Body of pancreas (tissue), 4 donors: ENCODE measurements around the gene DEK.

ENCODE experiments used
- POLR2A ChIP-seq, 3 donors: fragments of 450-650 bp; IDR thresholded peaks; one replicate each; pipeline ENCODE4 v1.6.1; 2016; ENCODE audit warnings: antibody characterized with exemption in 3 of 3, mild to moderate bottlenecking in 2 of 3
- TF ChIP-seq, protein P1 (sequence below), 7 experiments: fragments of 450-650 bp in 4 of 7; fragments of 200-600 bp in 3 of 7; sonication (generic) in 3 of 7; IDR thresholded peaks; one replicate each; pipeline ENCODE4 v1.5.1; 2016 to 2019; ENCODE audit warnings: antibody characterized with exemption in 7 of 7

DNA sequence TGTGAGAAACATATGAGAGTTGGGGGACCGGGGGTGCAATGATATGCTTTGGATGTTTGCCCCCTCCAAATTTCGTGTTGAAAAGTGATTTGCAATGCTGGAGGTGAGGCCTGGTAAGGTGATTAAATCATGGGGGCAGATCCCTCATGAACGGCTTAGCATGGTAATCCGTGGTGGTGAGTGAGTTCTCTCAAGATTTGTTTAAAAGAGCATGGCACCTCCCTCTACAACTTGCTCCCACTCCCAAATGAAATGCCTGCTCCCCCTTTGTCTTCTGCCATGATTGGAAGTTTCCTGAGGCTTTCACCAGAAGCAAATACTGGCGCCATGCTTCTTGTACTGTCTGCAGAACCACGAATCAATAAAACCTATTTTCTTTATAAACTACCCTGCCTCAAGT lies 2.5 kb downstream of the DEK start:
- TF ChIP-seq, protein P1, sequence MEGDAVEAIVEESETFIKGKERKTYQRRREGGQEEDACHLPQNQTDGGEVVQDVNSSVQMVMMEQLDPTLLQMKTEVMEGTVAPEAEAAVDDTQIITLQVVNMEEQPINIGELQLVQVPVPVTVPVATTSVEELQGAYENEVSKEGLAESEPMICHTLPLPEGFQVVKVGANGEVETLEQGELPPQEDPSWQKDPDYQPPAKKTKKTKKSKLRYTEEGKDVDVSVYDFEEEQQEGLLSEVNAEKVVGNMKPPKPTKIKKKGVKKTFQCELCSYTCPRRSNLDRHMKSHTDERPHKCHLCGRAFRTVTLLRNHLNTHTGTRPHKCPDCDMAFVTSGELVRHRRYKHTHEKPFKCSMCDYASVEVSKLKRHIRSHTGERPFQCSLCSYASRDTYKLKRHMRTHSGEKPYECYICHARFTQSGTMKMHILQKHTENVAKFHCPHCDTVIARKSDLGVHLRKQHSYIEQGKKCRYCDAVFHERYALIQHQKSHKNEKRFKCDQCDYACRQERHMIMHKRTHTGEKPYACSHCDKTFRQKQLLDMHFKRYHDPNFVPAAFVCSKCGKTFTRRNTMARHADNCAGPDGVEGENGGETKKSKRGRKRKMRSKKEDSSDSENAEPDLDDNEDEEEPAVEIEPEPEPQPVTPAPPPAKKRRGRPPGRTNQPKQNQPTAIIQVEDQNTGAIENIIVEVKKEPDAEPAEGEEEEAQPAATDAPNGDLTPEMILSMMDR (IDR thresholded peaks at IDR 0.05): no peak
- no peak for TF ChIP-seq POLR2A (IDR thresholded peaks at IDR 0.05)
